RWPE1 (cell line): ENCODE measurements around the gene LRFN4.
A peak's percentile ranks its signal among the peaks of the same experiment; 100 is the strongest.
"Not testable (repeated sequence)": the region's sequence is repeated elsewhere in the genome, so short reads cannot be mapped to it uniquely, and the experiment has no call there.

ENCODE experiments used
- CTCF ChIA-PET: fragments of 350-600 bp; sonication (Branson Sonifier 250); formaldehyde crosslinking; extraction: SDS; loops from one replicate; lab custom pipeline; 2021; lab: Yijun Ruan, JAX
- POLR2A ChIA-PET: fragments of 400-600 bp; formaldehyde crosslinking; extraction: SDS; loops from one replicate; lab custom pipeline; 2020; ENCODE audit warnings: antibody characterized with exemption; ENCODE audit not compliant: low non-redundant PET; lab: Yijun Ruan, JAX
- DNase-seq: peaks from one replicate; pipeline ENCODE4 v3.0.0; 2012; ENCODE audit warnings: low spot score
- H3K27ac ChIP-seq: fragments of 450-650 bp; 2 replicates; pipeline ENCODE4 v1.5.1; 2017
- TF ChIP-seq, protein P1 (sequence below): fragments of 450-650 bp; conservative IDR thresholded peaks from 2 replicates; pipeline ENCODE4 v1.5.1; 2017; ENCODE audit warnings: low read depth, mild to moderate bottlenecking

The LRFN4 gene

GRCh38 chr11:66820381-66820780, 36.5 kb upstream of the LRFN4 start:
- ChIA-PET POLR2A (no interaction called here), CTCF (interaction anchor here (0.5 to 0.6 kb wide), 2 partner anchors 33 to 51 kb away, joined by 3 to 4 read pairs; no protein-coding TSS in a partner anchor)
- TF ChIP-seq, protein P1, sequence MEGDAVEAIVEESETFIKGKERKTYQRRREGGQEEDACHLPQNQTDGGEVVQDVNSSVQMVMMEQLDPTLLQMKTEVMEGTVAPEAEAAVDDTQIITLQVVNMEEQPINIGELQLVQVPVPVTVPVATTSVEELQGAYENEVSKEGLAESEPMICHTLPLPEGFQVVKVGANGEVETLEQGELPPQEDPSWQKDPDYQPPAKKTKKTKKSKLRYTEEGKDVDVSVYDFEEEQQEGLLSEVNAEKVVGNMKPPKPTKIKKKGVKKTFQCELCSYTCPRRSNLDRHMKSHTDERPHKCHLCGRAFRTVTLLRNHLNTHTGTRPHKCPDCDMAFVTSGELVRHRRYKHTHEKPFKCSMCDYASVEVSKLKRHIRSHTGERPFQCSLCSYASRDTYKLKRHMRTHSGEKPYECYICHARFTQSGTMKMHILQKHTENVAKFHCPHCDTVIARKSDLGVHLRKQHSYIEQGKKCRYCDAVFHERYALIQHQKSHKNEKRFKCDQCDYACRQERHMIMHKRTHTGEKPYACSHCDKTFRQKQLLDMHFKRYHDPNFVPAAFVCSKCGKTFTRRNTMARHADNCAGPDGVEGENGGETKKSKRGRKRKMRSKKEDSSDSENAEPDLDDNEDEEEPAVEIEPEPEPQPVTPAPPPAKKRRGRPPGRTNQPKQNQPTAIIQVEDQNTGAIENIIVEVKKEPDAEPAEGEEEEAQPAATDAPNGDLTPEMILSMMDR = no peak
- no peak overlapping the region for H3K27ac ChIP-seq
- no peak for DNase-seq

DNA sequence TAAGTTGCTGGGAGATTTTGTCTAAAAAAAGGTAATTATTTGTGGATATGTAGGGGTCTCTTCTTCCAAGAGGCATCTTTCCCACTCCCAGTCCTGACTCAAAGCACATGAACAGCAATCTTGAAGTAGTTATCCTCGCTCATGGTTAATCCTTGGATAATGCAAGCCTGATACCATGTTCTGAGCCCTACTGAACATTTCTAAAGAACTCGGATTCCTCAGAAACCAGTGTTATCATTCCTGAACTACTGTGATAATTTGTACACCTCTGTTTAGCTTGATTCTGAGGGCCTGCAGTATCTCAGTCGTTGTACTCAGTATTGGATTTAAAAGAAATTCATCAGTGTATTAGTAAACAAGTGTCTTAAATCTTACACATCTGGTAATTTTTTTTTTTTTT, 36.0 kb upstream of the LRFN4 start:
- TF ChIP-seq, protein P1 = no peak
- ChIA-PET CTCF (interaction anchor here (0.6 kb wide), 1 partner anchor 52 kb away, joined by 3 read pairs; no protein-coding TSS in a partner anchor), POLR2A (no interaction called here)
- H3K27ac ChIP-seq = no peak overlapping the region
- no peak for DNase-seq

- no peak for DNase-seq
- CTCF ChIA-PET = no interaction called here
- POLR2A ChIA-PET = no interaction called here
- no peak overlapping the region for H3K27ac ChIP-seq
- TF ChIP-seq, protein P1 = no peak
Measured at GRCh38 chr11:66823700-66824099, 33.2 kb upstream of the LRFN4 start.

DNA sequence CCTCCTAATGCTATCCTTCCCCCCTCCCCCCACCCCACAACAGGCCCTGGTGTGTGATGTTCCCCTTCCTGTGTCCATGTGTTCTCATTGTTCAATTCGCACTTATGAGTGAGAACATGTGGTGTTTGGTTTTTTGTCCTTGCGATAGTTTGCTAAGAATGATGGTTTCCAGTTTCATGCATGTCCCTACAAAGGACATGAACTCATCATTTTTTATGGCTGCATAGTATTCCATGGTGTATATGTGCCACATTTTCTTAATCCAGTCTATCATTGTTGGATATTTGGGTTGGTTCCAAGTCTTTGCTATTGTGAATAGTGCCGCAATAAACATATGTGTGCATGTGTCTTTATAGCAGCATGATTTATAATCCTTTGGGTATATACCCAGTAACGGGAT, 32.3 kb upstream of the LRFN4 start:
- POLR2A ChIA-PET, CTCF ChIA-PET, DNase-seq, H3K27ac ChIP-seq: not testable (repeated sequence)

DNA sequence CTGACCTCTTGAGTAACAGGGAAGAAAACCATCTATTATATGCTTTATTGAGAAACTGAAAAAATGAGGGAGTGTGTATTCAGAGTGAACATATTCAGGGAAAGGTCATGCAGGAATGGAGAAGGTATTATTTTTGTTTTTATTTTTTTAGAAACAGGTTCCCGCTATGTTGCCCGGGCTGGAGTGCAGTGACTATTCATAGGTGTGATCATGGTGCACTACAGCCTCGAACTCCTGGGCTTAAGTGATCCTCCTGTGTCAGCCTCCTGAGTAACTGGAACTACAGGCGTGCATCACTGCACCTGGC, 22.4 kb upstream of the LRFN4 start:
- DNase-seq = no peak
- ChIA-PET POLR2A (no interaction called here), CTCF (interaction anchor here (0.6 to 1.3 kb wide), 7 partner anchors 9 to 413 kb away, joined by 3 to 9 read pairs (median 6); partner anchors contain the start of gene RCE1)
- H3K27ac ChIP-seq = no peak overlapping the region
- TF ChIP-seq, protein P1 = no peak; the same call in none of the 2 replicates

GRCh38 chr11:66834943-66835342, 21.9 kb upstream of the LRFN4 start:
- DNase-seq = no peak
- H3K27ac ChIP-seq = no peak overlapping the region
- TF ChIP-seq, protein P1 = no peak
- CTCF ChIA-PET = interaction anchor here (0.6 to 1.3 kb wide), 6 partner anchors 8 to 142 kb away, joined by 3 to 9 read pairs (median 6); partner anchors contain the start of gene RCE1
- POLR2A ChIA-PET = no interaction called here

DNA sequence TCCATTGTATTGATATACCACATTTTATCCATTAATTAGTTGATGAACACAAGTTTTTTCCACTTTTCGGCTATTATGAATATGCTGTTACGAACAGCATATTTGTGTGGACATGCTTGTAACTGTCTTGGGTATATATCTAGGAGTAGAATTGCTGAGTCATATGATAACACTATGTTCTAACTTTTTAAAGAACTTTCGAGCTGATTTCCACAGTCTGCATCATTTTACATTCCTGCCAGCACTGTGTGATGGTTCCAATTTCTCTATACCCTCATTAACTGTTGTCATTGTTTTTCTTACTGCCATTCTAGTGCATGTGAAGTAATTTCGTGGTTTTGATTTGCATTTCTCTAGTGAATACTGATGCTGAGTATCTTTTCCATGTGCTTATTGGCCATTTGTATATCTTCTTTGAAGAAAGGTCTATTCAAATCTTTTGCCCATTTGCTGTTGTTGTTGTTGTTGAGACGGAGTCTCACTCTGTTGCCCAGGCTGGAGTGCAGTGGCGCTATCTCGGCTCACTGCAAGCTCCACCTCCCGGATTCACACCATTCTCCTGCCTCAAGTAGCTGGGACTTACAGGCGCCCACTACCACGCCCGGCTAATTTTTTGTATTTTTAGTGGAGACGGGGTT, 21.0 kb upstream of the LRFN4 start:
- no peak for DNase-seq
- ChIA-PET CTCF (no interaction called here), POLR2A (no interaction called here)
- TF ChIP-seq, protein P1 = no peak
- H3K27ac ChIP-seq = peak overlapping the region; percentile 61
